Tibial artery (tissue), 4 donors: ENCODE measurements around the gene EXOC6.

Experiments
- DNase-seq, 2 donors: peaks; one replicate each; pipeline ENCODE4 v3.0.0-alpha.2; 2019
- H3K27ac ChIP-seq, 2 donors: fragments of 200-600 bp; sonication (generic) in 1 of 2; 1 replicate in 1 of 2; 2 replicates in 1 of 2; pipeline ENCODE4 v1.5.1; 2018 to 2019; ENCODE audit warnings: mild to moderate bottlenecking in 1 of 2
- H3K27me3 ChIP-seq, 2 donors: fragments of 200-600 bp; sonication (generic) in 1 of 2; one replicate each; pipeline versions ENCODE4 v1.5.1 to v1.6.0; 2016 to 2019
- H3K36me3 ChIP-seq, 3 donors: fragments of 200-600 bp; sonication (generic) in 2 of 3; one replicate each; pipeline ENCODE4 v1.5.1; 2016 to 2019; ENCODE audit warnings: mild to moderate bottlenecking in 2 of 3
- H3K4me1 ChIP-seq, 4 donors: fragments of 200-600 bp; sonication (generic) in 2 of 4; 1 replicate in 3 of 4; 2 replicates in 1 of 4; pipeline ENCODE4 v1.5.1; 2016 to 2019
- H3K4me3 ChIP-seq, 2 donors: fragments of 200-600 bp; sonication (generic) in 1 of 2; 1 replicate in 1 of 2; 2 replicates in 1 of 2; pipeline ENCODE4 v1.5.1; 2018 to 2019; ENCODE audit warnings: mild to moderate bottlenecking in 2 of 2
- H3K9me3 ChIP-seq, 3 donors: fragments of 200-600 bp; sonication (generic) in 1 of 3; one replicate each; pipeline ENCODE4 v1.5.1; 2016 to 2019
- CTCF ChIP-seq, 2 experiments: fragments of 200-600 bp in 1 of 2; fragments of 450-650 bp in 1 of 2; IDR thresholded peaks; one replicate each; pipeline ENCODE4 v1.5.1; 2017 to 2019; ENCODE audit warnings: antibody characterized with exemption in 2 of 2, mild to moderate bottlenecking in 1 of 2, moderate library complexity in 1 of 2
- intact Hi-C: fragments of 100-400 bp; cut with DNase I; formaldehyde crosslinking; loops from one replicate; pipeline ENCODE4 v1.15.0; 2023; ENCODE audit warnings: low total_unique reads

EXOC6 gene

GRCh38 chr10:92834986-92835385, 13.3 kb upstream of the EXOC6 start:
- intact Hi-C loops = no loop called here
- no peak for DNase-seq
- peaks cover 0 to 5% (median 0%) of the 10 kb centered on the region in 4 donors for H3K4me1 ChIP-seq
- no peaks in the 10 kb centered on the region for H3K36me3 ChIP-seq
- H3K9me3 ChIP-seq = no peaks in the 10 kb centered on the region
- TF ChIP-seq CTCF (IDR thresholded peaks at IDR 0.05) = no peak
- no peak overlapping the region for H3K4me3 ChIP-seq
- H3K27ac ChIP-seq = no peak overlapping the region
- H3K27me3 ChIP-seq = no peaks in the 10 kb centered on the region

- Histone ChIP-seq H3K36me3 (no peaks in the 10 kb centered on the region), H3K9me3 (no peaks in the 10 kb centered on the region), H3K4me1 (peaks cover 0 to 5% (median 0%) of the 10 kb centered on the region in 4 donors), H3K4me3 (no peak overlapping the region), H3K27ac (no peak overlapping the region), H3K27me3 (no peaks in the 10 kb centered on the region)
- intact Hi-C loops = no loop called here
- no peak for TF ChIP-seq CTCF (IDR thresholded peaks at IDR 0.05)
- DNase-seq = no peak
Measured at GRCh38 chr10:92837456-92837855, 10.9 kb upstream of the EXOC6 start.

GRCh38 chr10:92839191-92840085, 8.9 kb upstream of the EXOC6 start:
- peak in 1 of 2 donors; percentile 33 for DNase-seq
- Histone ChIP-seq H3K9me3 (no peaks in the 10 kb centered on the region), H3K27ac (no peak overlapping the region), H3K4me1 (peaks cover 0 to 5% (median 0%) of the 10 kb centered on the region in 4 donors), H3K36me3 (no peaks in the 10 kb centered on the region), H3K27me3 (no peaks in the 10 kb centered on the region), H3K4me3 (no peak overlapping the region)
- intact Hi-C loops = loop anchor here (5.0 to 10.0 kb wide), 2 partner anchors 43 to 145 kb away; no protein-coding TSS in a partner anchor
- no peak for TF ChIP-seq CTCF (IDR thresholded peaks at IDR 0.05)

- Histone ChIP-seq H3K9me3 (no peaks in the 10 kb centered on the region), H3K27me3 (no peaks in the 10 kb centered on the region), H3K27ac (no peak overlapping the region), H3K4me1 (peaks cover 0 to 9% (median 6%) of the 10 kb centered on the region in 4 donors), H3K36me3 (no peaks in the 10 kb centered on the region), H3K4me3 (no peak overlapping the region)
- no peak for TF ChIP-seq CTCF (IDR thresholded peaks at IDR 0.05)
- intact Hi-C loops = loop anchor here (5.0 to 10.0 kb wide), 3 partner anchors 38 to 252 kb away; partner anchors contain the start of gene KIF11
- no peak for DNase-seq
Measured at GRCh38 chr10:92844746-92845145, 3.6 kb upstream of the EXOC6 start.

- no peaks in the 10 kb centered on the region for H3K27me3 ChIP-seq
- no peaks in the 10 kb centered on the region for H3K9me3 ChIP-seq
- H3K4me3 ChIP-seq = no peak overlapping the region
- TF ChIP-seq CTCF (IDR thresholded peaks at IDR 0.05) = no peak
- peaks cover 0 to 11% (median 9%) of the 10 kb centered on the region in 4 donors for H3K4me1 ChIP-seq
- no peak overlapping the region for H3K27ac ChIP-seq
- H3K36me3 ChIP-seq = no peaks in the 10 kb centered on the region
- no peak for DNase-seq
- intact Hi-C loops = loop anchor here (5.0 to 10.0 kb wide), 2 partner anchors 151 to 254 kb away; partner anchors contain the start of gene KIF11
Measured at GRCh38 chr10:92845921-92846320, 2.4 kb upstream of the EXOC6 start.
